Naive thymus-derived CD4-positive, alpha-beta T cell (primary cell): ENCODE results near the gene ALG12. TPM values are rescaled to one million over a fixed set of nuclear protein-coding genes. Genes with fewer than 3 reads are reported as not detected.

Experiments
- ATAC-seq: fragments of 150-1000 bp; cut with Tn5 transposase; 2 replicates; pipeline ENCODE4 v1.10.0; 2021; ENCODE audit warnings: mild to moderate bottlenecking, moderate library complexity
- CTCF ChIA-PET: fragments of 350-600 bp; sonication (Branson Sonifier 250); formaldehyde crosslinking; loops from one replicate; lab custom pipeline; 2021; ENCODE audit warnings: antibody characterized with exemption; lab: Charles Lee
- POLR2A ChIA-PET: fragments of 350-600 bp; sonication (Branson Sonifier 250); formaldehyde crosslinking; loops from one replicate; lab custom pipeline; 2021; ENCODE audit warnings: antibody characterized with exemption, inconsistent platforms; lab: Charles Lee
- DNase-seq, 9 donors: peaks; one replicate each; pipeline versions ENCODE4 v3.0.0 to v3.0.0-alpha.2; 2020 to 2022; ENCODE audit warnings: mixed read lengths in 1 of 9
- H3K27ac ChIP-seq: one replicate; pipeline ENCODE4 v1.7.0; 2013; ENCODE audit warnings: mild to moderate bottlenecking, low read depth, low read length, moderate library complexity
- H3K27me3 ChIP-seq, 2 donors: one replicate each; pipeline ENCODE4 v1.7.0; 2013; ENCODE audit warnings: low read length in 2 of 2, mild to moderate bottlenecking in 2 of 2, moderate library complexity in 2 of 2; ENCODE audit not compliant: control insufficient read depth in 2 of 2, insufficient read depth in 2 of 2
- H3K36me3 ChIP-seq, 3 experiments: 1 replicate in 2 of 3; 2 replicates in 1 of 3; pipeline ENCODE4 v1.7.0; 2013; ENCODE audit warnings: low read length in 3 of 3, mild to moderate bottlenecking in 3 of 3, moderate library complexity in 1 of 3; ENCODE audit not compliant: insufficient read depth in 3 of 3, control insufficient read depth in 2 of 3
- H3K4me1 ChIP-seq, 2 donors: one replicate each; pipeline ENCODE4 v1.7.0; 2013; ENCODE audit warnings: low read length in 2 of 2, mild to moderate bottlenecking in 2 of 2, moderate library complexity in 1 of 2; ENCODE audit not compliant: control insufficient read depth in 2 of 2, insufficient read depth in 2 of 2
- H3K4me3 ChIP-seq: 2 replicates; pipeline ENCODE4 v1.7.0; 2013; ENCODE audit warnings: mild to moderate bottlenecking, low read length
- H3K9me3 ChIP-seq, 3 experiments: 1 replicate in 2 of 3; 2 replicates in 1 of 3; pipeline ENCODE4 v1.7.0; 2013; ENCODE audit warnings: low read length in 3 of 3; ENCODE audit not compliant: control insufficient read depth in 2 of 3
- H3K27ac Mint-ChIP-seq, 9 donors: one replicate each; pipeline ENCODE4 v1.8.0; 2020 to 2022; ENCODE audit warnings: mixed read lengths in 9 of 9, mild to moderate bottlenecking in 8 of 9, moderate library complexity in 5 of 9, inconsistent platforms in 2 of 9
- H3K27me3 Mint-ChIP-seq, 5 donors: one replicate each; pipeline ENCODE4 v1.8.0; 2021 to 2022; ENCODE audit warnings: mixed read lengths in 5 of 5, mild to moderate bottlenecking in 1 of 5
- H3K36me3 Mint-ChIP-seq, 5 donors: one replicate each; pipeline ENCODE4 v1.8.0; 2020 to 2022; ENCODE audit warnings: mixed read lengths in 5 of 5, mild to moderate bottlenecking in 3 of 5, inconsistent platforms in 1 of 5
- H3K4me1 Mint-ChIP-seq, 7 donors: one replicate each; pipeline ENCODE4 v1.8.0; 2020 to 2022; ENCODE audit warnings: mixed read lengths in 7 of 7, mild to moderate bottlenecking in 3 of 7, inconsistent platforms in 1 of 7
- H3K4me3 Mint-ChIP-seq, 10 donors: one replicate each; pipeline ENCODE4 v1.8.0; 2020 to 2022; ENCODE audit warnings: mild to moderate bottlenecking in 10 of 10, mixed read lengths in 10 of 10, moderate library complexity in 6 of 10, inconsistent platforms in 2 of 10
- H3K9me3 Mint-ChIP-seq, 11 donors: one replicate each; pipeline ENCODE4 v1.8.0; 2020 to 2022; ENCODE audit warnings: mixed read lengths in 11 of 11, mild to moderate bottlenecking in 4 of 11, inconsistent platforms in 1 of 11, moderate library complexity in 1 of 11
- intact Hi-C, 2 donors: fragments of 100-400 bp; cut with micrococcal nuclease; formaldehyde crosslinking; loops; one replicate each; pipeline ENCODE4 v1.15.1; 2023
- polyA plus RNA-seq, 2 donors: library from polyadenylated mRNA; unstranded; fragments of 300-500 nt; fragmentation: Illumina TruSeq; gene quantifications; one replicate each; pipeline ENCODE4 v1.2.3, GENCODE V29; 2021
- total RNA-seq, 6 experiments: library from RNA in 5 of 6; stranded (reverse) in 5 of 6; gene quantifications; 1 replicate in 5 of 6; 2 replicates in 1 of 6; pipeline ENCODE4 v1.2.3 and lab custom pipeline; 2021 to 2026

Gene ALG12
- total and polyA plus RNA-seq, 7 experiments from 2014 or later = 10.4 to 22.4 (median 19.5) TPM

GRCh38 chr22:49934891-49935557 lies 16.8 kb upstream of the ALG12 start:
- ChIA-PET CTCF (no interaction called here), POLR2A (no interaction called here)
- Mint-ChIP-seq H3K27me3 (no peaks in the 10 kb centered on the region), H3K9me3 (no peaks in the 10 kb centered on the region), H3K4me1 (peaks cover 8 to 41% (median 30%) of the 10 kb centered on the region in 7 donors), H3K36me3 (peaks cover 0 to 2% (median 0%) of the 10 kb centered on the region in 5 donors), H3K4me3 (peak overlapping the region in 6 of 10 donors; percentile 6 to 75 (median 42)), H3K27ac (peak overlapping the region in 4 of 9 donors; percentile 81 to 91 (median 82))
- Histone ChIP-seq H3K4me3 (peak overlapping the region; percentile 50), H3K27me3 (no peaks in the 10 kb centered on the region), H3K9me3 (no peaks in the 10 kb centered on the region), H3K4me1 (peaks cover 12 to 31% of the 10 kb centered on the region in 2 donors), H3K27ac (peak overlapping the region; percentile 99), H3K36me3 (no peaks in the 10 kb centered on the region)
- DNase-seq (peak; percentile 62 to 95 (median 82)), ATAC-seq (peak; percentile 55)
- intact Hi-C loops = loop anchor here (2.0 to 5.0 kb wide), 2 partner anchors 36 to 257 kb away; no protein-coding TSS in a partner anchor

GRCh38 chr22:49934160-49934890 lies 16.1 kb upstream of the ALG12 start:
- ATAC-seq = peak; percentile 26
- ChIA-PET CTCF (interaction anchor here (0.7 to 1.2 kb wide), 2 partner anchors 27 to 96 kb away, joined by 3 to 6 read pairs; no protein-coding TSS in a partner anchor), POLR2A (interaction anchor here (4.7 kb wide), 1 partner anchor 27 kb away, joined by 27 read pairs; the partner anchor contains the start of gene PIM3)
- Mint-ChIP-seq H3K9me3 (no peaks in the 10 kb centered on the region), H3K27me3 (no peaks in the 10 kb centered on the region), H3K4me3 (peak overlapping the region in 6 of 10 donors; percentile 25 to 75 (median 48)), H3K36me3 (peaks cover 0 to 2% (median 0%) of the 10 kb centered on the region in 5 donors), H3K4me1 (peaks cover 8 to 43% (median 32%) of the 10 kb centered on the region in 7 donors), H3K27ac (peak overlapping the region in 8 of 9 donors; percentile 23 to 91 (median 83))
- peaks cover 12 to 35% of the 10 kb centered on the region in 2 donors for H3K4me1 ChIP-seq
- intact Hi-C loops = loop anchor here (2.0 to 5.0 kb wide), 2 partner anchors 36 to 258 kb away; no protein-coding TSS in a partner anchor
- peak overlapping the region; percentile 99 for H3K27ac ChIP-seq
- peak overlapping the region; percentile 50 for H3K4me3 ChIP-seq
- DNase-seq = peak in 5 of 9 donors; percentile 24 to 58 (median 43)
- H3K9me3 ChIP-seq = no peaks in the 10 kb centered on the region
- H3K27me3 ChIP-seq = no peaks in the 10 kb centered on the region
- no peaks in the 10 kb centered on the region for H3K36me3 ChIP-seq

GRCh38 chr22:49933236-49934159 lies 15.3 kb upstream of the ALG12 start:
- DNase-seq = no peak
- ATAC-seq = no peak
- Histone ChIP-seq H3K27me3 (no peaks in the 10 kb centered on the region), H3K4me3 (no peak overlapping the region), H3K27ac (peak overlapping the region; percentile 99), H3K9me3 (no peaks in the 10 kb centered on the region), H3K4me1 (peaks cover 12 to 35% of the 10 kb centered on the region in 2 donors), H3K36me3 (no peaks in the 10 kb centered on the region)
- peak overlapping the region; percentile 79 to 93 (median 90) for H3K27ac Mint-ChIP-seq
- peaks cover 8 to 43% (median 30%) of the 10 kb centered on the region in 7 donors for H3K4me1 Mint-ChIP-seq
- intact Hi-C loops = loop anchor here (2.0 to 5.0 kb wide), 2 partner anchors 37 to 259 kb away; no protein-coding TSS in a partner anchor
- H3K4me3 Mint-ChIP-seq = peak overlapping the region; percentile 7 to 79 (median 49)
- H3K9me3 Mint-ChIP-seq = no peaks in the 10 kb centered on the region
- peaks cover 0 to 2% (median 0%) of the 10 kb centered on the region in 5 donors for H3K36me3 Mint-ChIP-seq
- POLR2A ChIA-PET = interaction anchor here (0.6 to 4.7 kb wide), 5 partner anchors 28 to 214 kb away, joined by 3 to 27 read pairs (median 3); partner anchors contain the start of gene PIM3
- no peaks in the 10 kb centered on the region for H3K27me3 Mint-ChIP-seq
- CTCF ChIA-PET = interaction anchor here (0.7 to 1.4 kb wide), 5 partner anchors 28 to 97 kb away, joined by 3 to 6 read pairs (median 3); no protein-coding TSS in a partner anchor

GRCh38 chr22:49930596-49931412 lies 12.6 kb upstream of the ALG12 start:
- Histone ChIP-seq H3K4me3 (no peak overlapping the region), H3K27ac (peak overlapping the region; percentile 37), H3K36me3 (peaks cover 0 to 3% (median 0%) of the 10 kb centered on the region in 3 experiments), H3K9me3 (no peaks in the 10 kb centered on the region), H3K27me3 (no peaks in the 10 kb centered on the region), H3K4me1 (peaks cover 11 to 28% of the 10 kb centered on the region in 2 donors)
- H3K36me3 Mint-ChIP-seq = peaks cover 0 to 9% (median 0%) of the 10 kb centered on the region in 5 donors
- POLR2A ChIA-PET = interaction anchor here (0.6 to 4.7 kb wide), 10 partner anchors 12 to 100 kb away, joined by 3 to 27 read pairs (median 3); partner anchors contain the start of gene PIM3
- peaks cover 19 to 48% (median 40%) of the 10 kb centered on the region in 7 donors for H3K4me1 Mint-ChIP-seq
- peak; percentile 40 for ATAC-seq
- peak in 7 of 9 donors; percentile 37 to 55 (median 44) for DNase-seq
- peak overlapping the region; percentile 79 to 92 (median 87) for H3K27ac Mint-ChIP-seq
- H3K27me3 Mint-ChIP-seq = no peaks in the 10 kb centered on the region
- intact Hi-C loops = loop anchor here (1.0 to 5.0 kb wide), 4 partner anchors 29 to 261 kb away; partner anchors contain the start of gene PIM3 (in 1 of the 2)
- H3K4me3 Mint-ChIP-seq = peak overlapping the region; percentile 34 to 83 (median 60)
- CTCF ChIA-PET = interaction anchor here (0.5 to 3.3 kb wide), 13 partner anchors 14 to 163 kb away, joined by 3 to 45 read pairs (median 3); partner anchors contain the start of gene MLC1
- H3K9me3 Mint-ChIP-seq = no peaks in the 10 kb centered on the region

- intact Hi-C loops = loop anchor here (1.0 to 5.0 kb wide), 5 partner anchors 63 to 277 kb away; no protein-coding TSS in a partner anchor
- no peaks in the 10 kb centered on the region for H3K27me3 Mint-ChIP-seq
- ChIA-PET POLR2A (interaction anchor here (0.7 to 4.7 kb wide), 8 partner anchors 11 to 100 kb away, joined by 3 to 27 read pairs (median 3); partner anchors contain the start of gene PIM3), CTCF (interaction anchor here (0.6 to 3.3 kb wide), 9 partner anchors 16 to 162 kb away, joined by 3 to 45 read pairs (median 5); partner anchors contain the start of gene MLC1)
- H3K4me1 ChIP-seq = peaks cover 17 to 36% of the 10 kb centered on the region in 2 donors
- peaks cover 0 to 3% (median 0%) of the 10 kb centered on the region in 11 donors for H3K9me3 Mint-ChIP-seq
- H3K27ac Mint-ChIP-seq = peak overlapping the region; percentile 23 to 90 (median 83)
- peak overlapping the region in 9 of 10 donors; percentile 14 to 83 (median 58) for H3K4me3 Mint-ChIP-seq
- no peak for ATAC-seq
- H3K4me3 ChIP-seq = no peak overlapping the region
- no peaks in the 10 kb centered on the region for H3K27me3 ChIP-seq
- peak overlapping the region; percentile 63 for H3K27ac ChIP-seq
- peaks cover 0 to 3% (median 0%) of the 10 kb centered on the region in 3 experiments for H3K36me3 ChIP-seq
- peaks cover 0 to 15% (median 0%) of the 10 kb centered on the region in 5 donors for H3K36me3 Mint-ChIP-seq
- no peak for DNase-seq
- no peaks in the 10 kb centered on the region for H3K9me3 ChIP-seq
- peaks cover 26 to 55% (median 47%) of the 10 kb centered on the region in 7 donors for H3K4me1 Mint-ChIP-seq
Measured at GRCh38 chr22:49929994-49930575, 11.8 kb upstream of the ALG12 start.
